OCI-LY1 (cell line): Measurements from ENCODE around the gene KAT7.
A peak's percentile ranks its signal among the peaks of the same experiment; 100 is the strongest.

ENCODE experiments used
- H2AFZ ChIP-seq: fragments of 200-600 bp; sonication (generic), shearing (Covaris generic); 2 replicates; pipeline ENCODE4 v1.6.0; 2014; ENCODE audit warnings: antibody characterized with exemption, mild to moderate bottlenecking, low read length
- H3F3A ChIP-seq: fragments of 200-600 bp; sonication (generic), shearing (Covaris generic); 2 replicates; pipeline ENCODE4 v1.6.0; 2014; ENCODE audit warnings: mild to moderate bottlenecking, antibody characterized with exemption, low read length, moderate library complexity; ENCODE audit not compliant: insufficient read depth
- H3K27ac ChIP-seq: fragments of 200-600 bp; sonication (generic); 2 replicates; pipeline ENCODE4 v1.5.1; 2014; ENCODE audit warnings: low read length, mixed run types, mild to moderate bottlenecking, low read depth; ENCODE audit not compliant: poor library complexity, severe bottlenecking
- H3K27me3 ChIP-seq: fragments of 200-600 bp; sonication (generic); 2 replicates; pipeline ENCODE4 v1.6.0; 2014; ENCODE audit warnings: antibody characterized with exemption, mild to moderate bottlenecking, low read length, moderate library complexity; ENCODE audit not compliant: insufficient read depth
- H3K36me3 ChIP-seq: fragments of 200-600 bp; sonication (generic); 2 replicates; pipeline ENCODE4 v1.6.1; 2014; ENCODE audit warnings: mild to moderate bottlenecking, antibody characterized with exemption, low read length, moderate library complexity, mixed read lengths; ENCODE audit not compliant: insufficient read depth
- H3K4me1 ChIP-seq: fragments of 200-600 bp; sonication (generic); 2 replicates; pipeline ENCODE4 v1.5.1; 2014; ENCODE audit warnings: mild to moderate bottlenecking, low read length, moderate library complexity; ENCODE audit not compliant: insufficient read depth, severe bottlenecking
- H3K4me2 ChIP-seq: fragments of 200-600 bp; sonication (generic), shearing (Covaris generic); 2 replicates; pipeline ENCODE4 v1.6.1; 2014; ENCODE audit warnings: low read length
- H3K4me3 ChIP-seq: fragments of 200-600 bp; sonication (generic); 2 replicates; pipeline ENCODE4 v1.5.1; 2014; ENCODE audit warnings: low read length, low read depth, mild to moderate bottlenecking, mixed read lengths; ENCODE audit not compliant: poor library complexity, severe bottlenecking
- H3K79me2 ChIP-seq: fragments of 200-600 bp; shearing (Covaris generic); 2 replicates; pipeline ENCODE4 v1.6.1; 2016; ENCODE audit warnings: mixed run types, low read length, mixed read lengths; ENCODE audit not compliant: insufficient read depth
- H3K9ac ChIP-seq: fragments of 200-600 bp; sonication (generic), shearing (Covaris generic); 2 replicates; pipeline ENCODE4 v1.6.1; 2014; ENCODE audit warnings: mild to moderate bottlenecking, low read length, mixed read lengths
- H3K9me2 ChIP-seq: fragments of 200-600 bp; sonication (generic), shearing (Covaris generic); 2 replicates; pipeline ENCODE4 v1.6.1; 2014; ENCODE audit warnings: low read depth, mild to moderate bottlenecking, low read length, mixed read lengths
- H3K9me3 ChIP-seq: fragments of 200-600 bp; shearing (Covaris generic); 2 replicates; pipeline ENCODE4 v1.6.1; 2014; ENCODE audit warnings: low read length, mixed read lengths
- H4K20me1 ChIP-seq: fragments of 200-600 bp; sonication (generic), shearing (Covaris generic); 2 replicates; pipeline ENCODE4 v1.6.0; 2016; ENCODE audit warnings: mild to moderate bottlenecking, low read length; ENCODE audit not compliant: insufficient read depth
- CTCF ChIP-seq: fragments of 200-600 bp; sonication (generic), shearing (Covaris generic); IDR thresholded peaks from 2 replicates; pipeline ENCODE4 v1.5.1; 2017; ENCODE audit warnings: mild to moderate bottlenecking, antibody characterized with exemption, low read length, moderate library complexity, mixed read lengths
- EZH2 ChIP-seq: fragments of 200-600 bp; sonication (generic), shearing (Covaris generic); IDR thresholded peaks from 2 replicates; pipeline ENCODE4 v1.8.0; 2017; ENCODE audit warnings: borderline replicate concordance, mixed run types, mild to moderate bottlenecking, antibody characterized with exemption, low read length, moderate library complexity, mixed read lengths

The KAT7 gene

DNA sequence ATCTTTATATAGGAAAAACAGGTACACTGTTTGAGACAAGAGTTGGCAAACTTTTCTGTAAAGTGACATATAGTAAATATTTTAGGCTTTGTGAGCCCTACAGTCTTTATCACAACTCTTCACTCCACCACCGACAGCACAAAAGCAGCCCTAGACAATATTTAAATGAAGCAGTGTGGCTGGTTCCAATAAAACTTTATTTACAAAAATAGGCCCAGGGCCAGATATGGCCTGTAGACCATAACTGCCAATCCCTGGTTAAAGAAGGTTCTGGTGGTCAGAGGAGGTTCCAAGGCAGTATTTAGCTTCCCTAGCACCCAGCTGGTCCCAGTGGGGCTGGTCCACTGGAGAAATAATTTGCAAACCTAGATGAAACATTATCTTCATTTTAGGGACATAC is 28.2 kb upstream of the KAT7 start:
- Histone ChIP-seq H3K36me3 (peaks cover 13% of the 10 kb centered on the region), H3K4me1 (peaks cover 75% of the 10 kb centered on the region), H4K20me1 (no peaks in the 10 kb centered on the region), H3K4me2 (peak overlapping the region; percentile 81), H2AFZ (no peak overlapping the region), H3K9me3 (peaks cover 5% of the 10 kb centered on the region), H3K9me2 (no peaks in the 10 kb centered on the region), H3F3A (no peaks in the 10 kb centered on the region; the same call in 1 of the 2 replicates), H3K27ac (peak overlapping the region; percentile 76), H3K79me2 (peaks cover 77% of the 10 kb centered on the region), H3K9ac (peak overlapping the region; percentile 72; the same call in 1 of the 2 replicates), H3K27me3 (no peaks in the 10 kb centered on the region), H3K4me3 (peak overlapping the region; percentile 80)
- TF ChIP-seq EZH2: no peak
- no peak for TF ChIP-seq CTCF

DNA sequence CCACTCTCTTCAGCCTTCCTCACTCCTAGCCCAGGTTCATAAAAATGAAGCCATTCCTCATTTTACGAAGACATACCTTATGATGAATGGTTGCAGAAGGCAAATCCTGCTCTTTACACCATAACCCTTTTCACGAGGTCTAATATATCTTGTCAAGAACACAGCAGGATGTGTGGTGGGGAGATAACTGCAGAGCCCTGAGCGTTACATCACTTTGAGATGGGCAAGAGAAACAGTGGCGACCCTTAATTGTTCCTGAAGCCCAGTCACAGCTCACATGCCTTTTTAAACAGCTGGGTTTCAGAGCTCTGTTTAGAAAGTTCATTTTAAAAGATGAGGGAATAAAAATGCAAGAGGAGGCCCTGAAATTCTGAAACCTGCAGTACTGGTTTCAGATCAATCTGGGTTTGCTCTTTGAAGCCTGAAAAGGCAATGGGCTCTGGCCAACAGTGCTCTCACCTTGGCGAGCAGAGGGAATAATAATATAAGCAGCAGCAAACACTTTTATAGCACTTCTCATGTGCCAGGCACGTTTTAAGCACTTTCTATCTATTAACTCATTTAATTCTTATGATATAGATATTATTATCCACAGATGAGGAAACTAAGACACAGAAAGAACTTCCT is 27.4 kb upstream of the KAT7 start:
- no peaks in the 10 kb centered on the region for H3K27me3 ChIP-seq
- peak overlapping the region; percentile 72; the same call in 1 of the 2 replicates for H3K9ac ChIP-seq
- H3K79me2 ChIP-seq: peaks cover 70% of the 10 kb centered on the region
- H3F3A ChIP-seq: no peaks in the 10 kb centered on the region; the same call in 1 of the 2 replicates
- H3K9me3 ChIP-seq: peaks cover 6% of the 10 kb centered on the region
- H3K4me1 ChIP-seq: peaks cover 67% of the 10 kb centered on the region
- peak overlapping the region; percentile 76 for H3K27ac ChIP-seq
- TF ChIP-seq CTCF: no peak
- TF ChIP-seq EZH2: no peak
- peak overlapping the region; percentile 80 for H3K4me3 ChIP-seq
- H3K36me3 ChIP-seq: peaks cover 13% of the 10 kb centered on the region
- H4K20me1 ChIP-seq: no peaks in the 10 kb centered on the region
- no peak overlapping the region for H2AFZ ChIP-seq
- peak overlapping the region; percentile 81 for H3K4me2 ChIP-seq
- no peaks in the 10 kb centered on the region for H3K9me2 ChIP-seq

- H3K9ac ChIP-seq: peak overlapping the region; percentile 72
- no peaks in the 10 kb centered on the region for H4K20me1 ChIP-seq
- peaks cover 57% of the 10 kb centered on the region for H3K79me2 ChIP-seq
Observed at GRCh38 chr17:49762151-49762941, 26.1 kb upstream of the KAT7 start.

More at GRCh38 chr17:49762151-49762941, 26.1 kb upstream of the KAT7 start:
- H3K4me3 ChIP-seq: peak overlapping the region; percentile 80
- peak overlapping the region; percentile 76 for H3K27ac ChIP-seq
- TF ChIP-seq EZH2 (no peak), CTCF (no peak)
- H3K9me2 ChIP-seq: no peaks in the 10 kb centered on the region
- peaks cover 12% of the 10 kb centered on the region for H3K36me3 ChIP-seq
- peaks cover 6% of the 10 kb centered on the region for H3K9me3 ChIP-seq
- H3F3A ChIP-seq: no peaks in the 10 kb centered on the region; the same call in 1 of the 2 replicates
- peak overlapping the region; percentile 81 for H3K4me2 ChIP-seq
- no peaks in the 10 kb centered on the region for H3K27me3 ChIP-seq
- no peak overlapping the region for H2AFZ ChIP-seq
- H3K4me1 ChIP-seq: peaks cover 54% of the 10 kb centered on the region
